ENCODE measurements around the gene SCNN1G. TPM values are rescaled to one million over a fixed set of nuclear protein-coding genes. Genes with fewer than 3 reads are reported as not detected.

Gene SCNN1G
- total and polyA plus RNA-seq, 9 of the 15 experiments (the other 6 are each of a cell fraction or from before 2014, with no cell fraction given): not detected

GRCh38 chr16:23174622-23175021 lies 7.9 kb upstream of the SCNN1G start:
- H3K9me1 ChIP-seq (ENCODE audit: control insufficient read depth, insufficient read depth, low read length): no peaks in the 10 kb centered on the region
- FAIRE-seq (no peak), DNase-seq (ENCODE audit: extremely low read depth in 1 of 4, low spot score in 3 of 4) (no peak), ATAC-seq (no peak)
- no peak overlapping the region for H3K27ac ChIP-seq (ENCODE audit: extremely low read depth, low read depth, low read length)
- ChIA-PET CTCF (ENCODE audit: low intra/inter-chr PET ratio) (no interaction called here), POLR2A (interaction anchor here (0.7 to 1.0 kb wide), 3 partner anchors 9 to 180 kb away, joined by 3 to 5 read pairs (median 3); no protein-coding TSS in a partner anchor)
- WGBS (ENCODE audit: insufficient coverage, low coverage, missing lambda C conversion rate): 0% methylated on average over 2 of the region's 2 CpGs
- BruUV-seq (replicated peaks): no TSS peak
- no peak overlapping the region for H3K4me3 ChIP-seq
- in situ Hi-C loops (cut with MboI) (no loop called here), intact Hi-C loops (cut with micrococcal nuclease) (no loop called here)
- H3K9me3 ChIP-seq (replicated peaks; ENCODE audit: control insufficient read depth, insufficient read depth, low read depth, low read length): no peaks in the 10 kb centered on the region
- no peaks in the 10 kb centered on the region for H3K36me3 ChIP-seq (ENCODE audit: control insufficient read depth, insufficient read depth, low read length)
- no peak overlapping the region for H2AFZ ChIP-seq (ENCODE audit: low read depth, low read length)
- no peaks in the 10 kb centered on the region for H3K79me2 ChIP-seq (ENCODE audit: control insufficient read depth, insufficient read depth, low read length)
- H3K27me3 ChIP-seq (ENCODE audit: control insufficient read depth in 2 of 2, insufficient read depth in 2 of 2, low read length in 2 of 2): peaks cover 0 to 5% of the 10 kb centered on the region in 2 experiments; a peak in 2 of 5 replicates
- H3K4me2 ChIP-seq (ENCODE audit: insufficient read depth, low read length): no peak overlapping the region
- no peaks in the 10 kb centered on the region for H4K20me1 ChIP-seq (replicated peaks; ENCODE audit: control insufficient read depth, insufficient read depth, low read length)
- H3K4me1 ChIP-seq (replicated peaks in 1 of 2; ENCODE audit: control insufficient read depth in 2 of 2, insufficient read depth in 2 of 2, low read length in 2 of 2): no peaks in the 10 kb centered on the region
- no peak overlapping the region for H3K9ac ChIP-seq (ENCODE audit: insufficient read depth in 1 of 2, low read depth in 2 of 2, low read length in 2 of 2)
- TF ChIP-seq CUX1 (CRISPR knock-in tag; IDR thresholded peaks at IDR 0.05) (no peak), MIER1 (IDR thresholded peaks at IDR 0.05; ENCODE audit: low read depth) (peak; percentile 92), RBFOX2 (IDR thresholded peaks at IDR 0.05; ENCODE audit: low read depth, low read length) (no peak), MITF (IDR thresholded peaks at IDR 0.05) (no peak), POLR2A (conservative IDR thresholded peaks at IDR 0.05) (no peak), EHMT2 (IDR thresholded peaks at IDR 0.05) (peak; percentile 96), REST (IDR thresholded peaks at IDR 0.05; ENCODE audit: borderline replicate concordance) (peak; percentile 98), REST (CRISPR knock-in tag; IDR thresholded peaks at IDR 0.05; ENCODE audit: low read depth) (peak; percentile 91)
